HG03045 (cell line): ENCODE results near the gene NDFIP1.
"Not testable (repeated sequence)": the region's sequence is repeated elsewhere in the genome, so short reads cannot be mapped to it uniquely, and the experiment has no call there.

Source experiments
- ATAC-seq: cut with Tn5 transposase; IDR thresholded peaks from one replicate; pipeline ENCODE4 v1.9.1; 2021; ENCODE audit warnings: mild to moderate bottlenecking, moderate library complexity; ENCODE audit not compliant: unreplicated experiment

NDFIP1 gene

GRCh38 chr5:142183561-142183960 lies 75.0 kb downstream of the NDFIP1 start:
- no peak for ATAC-seq

GRCh38 chr5:142184988-142185387 lies 76.4 kb downstream of the NDFIP1 start:
- no peak for ATAC-seq

GRCh38 chr5:142186514-142186856 lies 77.9 kb downstream of the NDFIP1 start:
- ATAC-seq, result no peak

GRCh38 chr5:142186857-142187594 lies 78.4 kb downstream of the NDFIP1 start:
- no peak for ATAC-seq

- ATAC-seq, result not testable (repeated sequence)
Observed at GRCh38 chr5:142188691-142189090, 80.1 kb downstream of the NDFIP1 start.

GRCh38 chr5:142189813-142190212 lies 81.2 kb downstream of the NDFIP1 start:
- ATAC-seq, result no peak

- ATAC-seq, result no peak
Observed at GRCh38 chr5:142191776-142192175, 83.2 kb downstream of the NDFIP1 start.

- ATAC-seq, result no peak
Observed at GRCh38 chr5:142192286-142193113, 83.9 kb downstream of the NDFIP1 start.

- no peak for ATAC-seq
Observed at GRCh38 chr5:142193114-142193428, 84.5 kb downstream of the NDFIP1 start.

GRCh38 chr5:142197098-142197497 lies 88.5 kb downstream of the NDFIP1 start:
- no peak for ATAC-seq

- no peak for ATAC-seq
Observed at GRCh38 chr5:142197781-142198180, 89.2 kb downstream of the NDFIP1 start.

GRCh38 chr5:142199388-142199787 lies 90.8 kb downstream of the NDFIP1 start:
- ATAC-seq, result no peak

GRCh38 chr5:142200387-142200786 lies 91.8 kb downstream of the NDFIP1 start:
- ATAC-seq, result no peak

GRCh38 chr5:142201471-142201887 lies 92.9 kb downstream of the NDFIP1 start:
- ATAC-seq, result no peak

GRCh38 chr5:142202282-142202681 lies 93.7 kb downstream of the NDFIP1 start:
- no peak for ATAC-seq
